Measurements from ENCODE around the gene EIF3J.
A peak's percentile ranks its signal among the peaks of the same experiment; 100 is the strongest.
"Not testable (repeated sequence)": the region's sequence is repeated elsewhere in the genome, so short reads cannot be mapped to it uniquely, and the experiment has no call there.

Gene EIF3J, protein sequence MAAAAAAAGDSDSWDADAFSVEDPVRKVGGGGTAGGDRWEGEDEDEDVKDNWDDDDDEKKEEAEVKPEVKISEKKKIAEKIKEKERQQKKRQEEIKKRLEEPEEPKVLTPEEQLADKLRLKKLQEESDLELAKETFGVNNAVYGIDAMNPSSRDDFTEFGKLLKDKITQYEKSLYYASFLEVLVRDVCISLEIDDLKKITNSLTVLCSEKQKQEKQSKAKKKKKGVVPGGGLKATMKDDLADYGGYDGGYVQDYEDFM

DNA sequence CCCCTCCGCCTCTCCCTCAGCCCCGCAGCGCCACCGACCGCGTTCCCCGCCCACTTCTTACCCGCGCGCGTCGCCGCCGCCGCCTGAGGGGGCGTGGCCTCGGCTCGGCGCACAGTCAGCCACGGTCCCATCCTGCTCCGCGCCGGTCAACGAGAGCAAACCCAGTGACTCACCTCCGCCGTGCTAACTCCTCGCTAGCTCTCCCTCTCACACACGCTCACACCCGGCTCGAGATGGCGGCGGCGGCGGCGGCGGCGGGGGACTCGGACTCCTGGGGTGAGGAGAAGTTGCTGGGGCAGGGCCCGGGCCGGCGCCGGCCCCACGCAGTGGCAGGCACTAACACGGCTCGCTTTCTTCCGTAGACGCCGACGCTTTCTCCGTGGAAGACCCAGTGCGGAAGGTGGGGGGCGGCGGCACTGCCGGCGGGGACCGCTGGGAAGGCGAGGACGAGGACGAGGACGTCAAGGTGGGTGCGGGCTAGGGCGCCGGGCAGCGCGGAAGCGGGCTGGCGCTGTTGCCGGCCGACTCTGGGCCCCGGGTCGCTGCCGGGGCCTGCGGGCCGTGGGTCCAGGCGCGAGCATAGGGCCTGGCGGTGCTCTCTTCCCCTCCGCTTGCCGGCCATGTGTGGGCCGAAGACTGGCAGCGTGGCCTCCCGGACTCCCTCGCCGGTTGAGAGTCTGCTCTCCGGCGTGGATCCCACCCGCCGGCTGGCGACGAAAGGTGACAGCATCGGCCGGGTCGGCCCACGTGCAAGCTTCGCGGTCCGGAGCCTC lies at the start of gene EIF3J:
EIF3J (plus strand) TSS at position 186 of the 773 bp plus-strand sequence; CDS start at position 234, 48 bp downstream.
- DNase-seq, result peak; percentile 96

DNA sequence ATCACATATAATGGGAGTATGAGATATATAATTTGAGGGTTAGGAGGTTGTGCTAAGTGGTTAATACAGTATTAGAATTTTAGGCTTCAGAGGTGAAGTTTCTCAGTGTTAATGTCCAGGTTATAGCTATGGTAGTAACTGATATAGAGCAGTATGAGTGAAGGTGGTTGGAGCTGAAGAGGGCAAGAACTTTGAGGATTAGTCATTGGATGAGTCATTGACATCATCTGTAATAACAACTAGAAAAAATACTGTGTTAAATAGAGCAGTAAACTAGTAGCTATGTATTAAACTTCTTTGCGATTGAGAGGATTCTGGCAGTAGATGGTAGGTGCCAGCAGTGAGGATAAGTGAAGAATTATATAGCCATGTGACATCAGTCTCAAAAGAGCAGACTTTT lies 47.5 kb upstream of the EIF3J start:
- peak; percentile 64 for DNase-seq

DNA sequence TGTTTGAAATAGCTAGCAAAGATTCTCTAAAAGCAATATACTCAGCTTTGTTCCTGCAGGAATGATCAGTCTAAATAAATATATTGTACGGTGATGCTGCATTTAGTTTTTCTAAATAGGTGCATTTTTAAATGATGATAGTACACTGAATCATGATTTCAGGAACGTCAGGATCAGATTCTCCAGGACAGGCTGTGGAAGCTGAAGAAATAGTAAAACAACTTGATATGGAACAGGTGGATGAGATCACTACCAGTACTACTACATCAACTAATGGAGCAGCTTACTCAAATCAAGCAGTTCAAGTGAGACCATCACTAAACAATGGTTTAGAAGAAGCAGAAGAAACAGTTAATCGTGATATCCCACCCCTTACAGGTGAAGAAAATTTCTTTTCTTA lies 46.3 kb upstream of the EIF3J start:
- no peak for DNase-seq

DNA sequence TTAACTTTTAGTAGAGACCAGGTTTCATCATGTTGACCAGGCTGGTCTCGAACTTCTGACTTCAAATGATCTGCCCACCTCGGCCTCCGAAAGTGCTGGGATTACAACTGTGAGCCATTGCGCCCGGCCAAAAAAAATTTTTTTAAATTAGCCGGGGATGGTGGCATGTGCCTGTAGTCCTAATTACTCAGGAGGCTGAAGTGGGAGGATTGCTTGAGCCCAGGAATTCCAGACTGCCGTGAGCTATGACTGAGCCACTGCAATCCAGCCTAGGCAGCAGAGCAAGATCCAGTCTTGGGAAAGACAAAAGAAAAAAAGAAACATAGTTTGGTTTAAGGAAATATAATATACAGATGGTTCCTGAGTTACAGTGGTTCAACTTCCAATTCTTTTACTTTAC lies 44.9 kb upstream of the EIF3J start:
- no peak for DNase-seq

DNA sequence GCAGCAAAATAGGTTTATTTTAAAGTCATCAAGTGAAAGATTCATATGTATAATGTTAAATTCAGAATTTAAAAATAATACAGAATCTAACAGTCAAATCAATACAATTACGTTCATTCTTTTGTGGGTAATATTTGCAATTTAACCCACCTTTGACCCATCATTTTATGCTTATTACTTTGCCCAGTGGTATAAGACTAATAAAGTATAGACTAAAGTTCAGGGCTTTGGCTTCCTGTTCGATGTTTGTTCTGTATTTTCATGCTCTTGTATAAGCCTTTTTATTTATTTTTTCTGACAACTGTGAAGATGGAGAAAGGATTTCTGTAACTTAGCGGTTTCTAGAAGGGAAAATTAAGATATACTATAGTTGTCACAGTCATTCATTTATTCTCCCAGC lies 44.3 kb upstream of the EIF3J start:
- no peak for DNase-seq

DNA sequence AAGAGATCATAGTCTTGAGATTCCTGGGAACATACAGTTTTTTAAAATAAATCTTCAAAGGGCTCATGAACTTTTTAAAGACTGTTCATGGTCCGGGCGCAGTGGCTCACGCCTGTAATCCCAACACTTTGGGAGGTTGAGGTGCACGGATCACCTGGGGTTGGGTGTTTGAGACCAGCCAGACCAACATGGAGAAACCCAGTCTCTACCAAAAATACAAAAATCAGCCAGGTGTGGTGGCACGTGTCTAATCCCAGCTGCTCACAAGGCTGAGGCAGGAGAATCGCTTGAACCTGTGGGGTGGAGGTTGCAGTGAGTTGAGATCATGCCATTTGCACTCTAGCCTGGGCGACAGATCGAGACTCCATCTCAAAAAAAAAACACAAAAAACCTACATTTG lies 41.4 kb upstream of the EIF3J start:
- no peak for DNase-seq

DNA sequence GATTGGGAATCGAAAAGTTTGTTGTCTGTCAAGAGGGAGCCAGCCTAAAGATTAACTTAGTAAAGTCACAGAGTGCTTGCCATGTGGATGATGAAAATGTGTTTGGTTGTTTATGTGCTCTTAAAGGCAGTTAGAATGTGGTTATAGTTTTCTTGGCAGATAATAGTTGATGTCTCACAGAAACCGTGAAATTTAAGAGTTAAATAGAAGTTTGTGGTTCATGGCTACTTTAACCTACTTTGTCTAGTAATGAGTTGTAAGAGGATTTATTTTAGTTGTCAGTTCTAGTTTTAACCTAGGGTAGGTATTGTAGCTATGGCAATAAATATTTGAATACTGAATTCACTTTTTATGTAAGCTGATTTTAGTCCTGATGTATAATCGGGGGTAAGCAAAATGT lies 36.4 kb upstream of the EIF3J start:
- DNase-seq, result peak; percentile 66

DNA sequence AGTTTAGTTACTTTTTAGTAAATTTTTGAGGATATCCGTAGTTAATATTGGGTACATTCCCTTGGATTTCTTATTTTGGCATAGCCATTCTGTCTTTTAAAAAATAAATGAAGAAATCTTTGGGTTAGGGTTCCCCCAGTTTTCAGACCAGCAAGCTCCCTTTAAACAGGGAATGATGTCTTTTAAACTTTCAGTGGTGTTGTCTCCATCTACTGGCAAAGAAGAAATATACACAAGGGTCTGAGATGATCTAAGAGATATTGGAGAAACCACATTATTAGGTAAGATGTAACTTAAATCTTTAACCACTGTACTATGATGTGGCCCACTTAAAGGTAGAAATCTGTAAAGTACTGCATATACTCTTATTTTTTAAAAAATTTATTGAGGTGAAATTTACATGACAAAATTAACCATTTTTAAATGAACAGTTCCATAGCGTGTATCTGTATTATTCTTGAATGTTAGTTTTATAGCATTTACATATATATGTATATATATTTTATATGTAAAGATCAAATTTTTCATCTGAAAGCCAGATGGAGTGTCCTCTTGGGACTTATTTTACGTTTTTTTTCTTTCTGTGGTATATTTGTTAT lies 35.1 kb upstream of the EIF3J start:
- peak; percentile 53 for DNase-seq

DNA sequence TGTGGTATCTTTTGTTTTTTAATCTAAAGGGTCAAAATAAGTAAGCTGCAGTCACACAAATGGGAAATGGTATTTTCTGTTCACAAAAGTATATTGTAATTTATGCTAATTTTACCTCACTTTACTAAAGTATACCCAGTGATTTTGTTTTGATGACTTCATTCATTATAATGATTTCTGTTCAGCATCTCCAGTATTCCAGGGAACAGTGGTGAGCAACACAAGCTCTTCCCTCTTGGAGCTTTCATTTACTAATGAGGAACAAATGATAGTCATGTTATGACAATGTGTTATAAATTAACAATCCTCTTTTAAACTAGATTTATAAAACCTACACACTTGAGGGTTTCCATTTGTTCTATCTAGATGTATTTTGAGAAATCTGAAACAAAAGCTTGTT lies 20.5 kb upstream of the EIF3J start:
- DNase-seq, result no peak

DNA sequence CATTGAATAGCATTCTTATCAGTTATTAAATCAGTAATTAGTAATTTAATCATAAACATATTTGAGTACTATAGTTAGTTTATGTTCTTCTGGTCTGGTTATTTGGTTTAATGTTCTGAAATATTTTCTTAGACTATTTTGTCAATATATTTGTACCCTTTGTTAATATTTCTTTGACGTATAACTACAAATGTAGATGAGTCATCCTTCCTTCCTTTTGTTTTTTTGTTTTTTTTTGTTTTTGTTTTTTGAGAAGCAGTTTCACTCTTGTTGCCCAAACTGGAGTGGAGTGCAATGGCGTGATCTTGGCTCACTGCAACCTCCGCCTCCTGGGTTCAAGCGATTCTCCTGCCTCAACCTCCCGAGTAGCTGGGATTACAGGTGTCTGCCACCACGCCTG lies 17.4 kb upstream of the EIF3J start:
- DNase-seq, result no peak

DNA sequence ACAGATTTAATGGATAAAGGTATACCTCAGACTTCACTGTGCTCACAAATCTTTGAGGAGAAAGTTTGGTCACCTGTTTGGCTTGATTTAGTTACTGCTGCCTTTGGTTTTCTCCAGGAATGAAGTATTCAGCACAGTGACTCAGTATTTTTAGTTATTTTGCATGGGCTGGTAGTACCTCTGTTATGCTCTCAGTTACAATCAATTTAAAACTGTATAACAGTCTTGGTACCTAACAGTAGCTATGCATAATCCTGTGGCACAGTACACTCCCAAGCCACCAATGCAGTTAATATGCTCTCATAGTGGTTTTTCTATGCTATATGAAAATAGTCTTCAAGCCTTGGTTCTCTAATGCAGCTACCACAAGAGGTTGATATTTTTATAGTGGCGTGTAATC lies 11.9 kb upstream of the EIF3J start:
- DNase-seq, result no peak

DNA sequence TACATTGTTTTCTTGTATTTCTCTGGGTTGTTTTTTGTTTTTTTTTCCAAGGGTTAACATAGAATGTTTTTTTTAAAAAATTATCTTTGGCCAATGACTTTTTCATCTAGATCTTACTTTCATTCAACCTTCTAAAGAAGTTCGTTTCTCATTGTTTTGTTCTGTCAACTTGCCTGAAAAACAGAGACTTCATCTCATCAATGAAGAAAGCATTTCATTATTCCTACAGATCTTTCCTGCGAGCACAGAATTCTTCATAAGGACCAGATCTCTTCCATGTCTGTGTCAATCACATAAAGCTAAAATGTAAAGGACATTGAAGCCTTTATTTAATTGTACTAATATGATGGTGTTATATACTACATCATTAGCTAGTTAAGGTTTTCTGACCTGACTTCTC lies 9.7 kb upstream of the EIF3J start:
- DNase-seq, result no peak

DNA sequence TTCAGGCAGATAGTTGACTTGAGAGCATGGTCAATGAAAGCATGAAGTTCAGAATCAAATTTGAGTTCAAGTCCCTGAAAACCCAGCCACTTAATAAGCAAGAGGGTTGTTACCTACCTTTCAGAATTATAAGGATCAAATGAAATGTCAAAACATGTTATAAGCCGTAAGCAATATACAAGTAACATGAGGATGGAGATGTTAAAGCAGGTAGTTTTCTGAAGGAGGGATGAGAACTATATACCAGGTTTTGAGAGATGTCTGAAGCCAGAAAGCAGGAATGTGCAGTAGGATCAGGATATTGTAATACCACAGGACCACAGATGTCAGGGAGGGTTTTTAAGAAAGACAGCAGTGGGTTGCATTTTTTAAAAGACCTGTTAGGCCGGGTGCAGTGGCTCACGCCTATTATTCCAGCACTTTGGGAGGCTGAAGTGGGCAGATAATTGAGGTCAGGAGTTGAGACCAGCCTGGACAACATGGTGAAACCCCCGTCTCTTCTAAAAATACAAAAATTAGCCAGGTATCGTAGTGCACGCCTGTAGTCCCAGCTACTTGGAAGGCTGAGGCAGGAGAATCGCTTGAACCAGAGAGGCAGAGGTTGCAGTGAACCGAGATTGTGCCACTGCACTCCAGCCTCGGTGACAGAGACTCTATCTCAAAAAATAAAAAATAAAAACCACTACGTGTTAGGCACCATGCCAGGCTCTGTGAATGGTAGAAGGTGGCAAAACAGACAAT lies 6.9 kb upstream of the EIF3J start:
- DNase-seq, result no peak

DNA sequence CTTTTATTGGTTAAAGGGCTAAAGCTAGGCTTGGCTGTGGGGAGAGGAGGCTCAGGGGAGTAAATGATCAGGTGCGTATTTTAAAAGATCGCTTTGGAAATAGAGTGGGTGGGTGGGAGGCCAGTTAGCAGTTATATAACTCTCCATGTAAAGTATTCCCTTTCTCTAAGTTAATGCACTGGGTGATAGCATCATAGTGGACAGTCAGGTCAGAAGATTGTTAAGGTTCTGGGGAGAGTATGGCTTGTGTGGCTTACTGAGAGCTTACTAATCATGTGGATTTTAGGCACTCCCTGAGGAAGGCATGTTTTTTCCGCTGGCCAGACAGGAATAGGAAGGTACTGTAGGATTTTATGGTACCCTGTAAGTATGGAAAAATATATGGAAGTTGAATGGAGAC lies 6.3 kb upstream of the EIF3J start:
- no peak for DNase-seq

DNA sequence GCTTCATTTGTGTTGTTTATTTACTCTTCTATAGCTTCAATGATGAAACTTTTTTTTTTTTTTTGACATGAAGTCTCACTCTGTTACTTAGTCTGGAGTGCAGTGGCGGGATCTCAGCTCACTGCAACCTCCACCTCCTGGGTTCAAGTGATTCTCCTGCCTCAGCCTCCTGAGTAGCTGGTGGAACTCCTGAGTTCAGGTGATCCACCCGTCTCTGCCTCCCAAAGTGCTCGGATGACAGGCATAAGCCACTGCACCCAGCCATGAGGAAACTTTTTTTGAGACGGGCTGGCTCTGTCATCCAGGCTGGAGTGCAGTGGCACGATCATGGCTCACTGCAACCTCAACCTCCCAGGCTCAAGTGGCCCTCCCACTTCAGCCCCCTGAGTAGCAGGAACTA lies 4.7 kb upstream of the EIF3J start:
- DNase-seq, result not testable (repeated sequence)

DNA sequence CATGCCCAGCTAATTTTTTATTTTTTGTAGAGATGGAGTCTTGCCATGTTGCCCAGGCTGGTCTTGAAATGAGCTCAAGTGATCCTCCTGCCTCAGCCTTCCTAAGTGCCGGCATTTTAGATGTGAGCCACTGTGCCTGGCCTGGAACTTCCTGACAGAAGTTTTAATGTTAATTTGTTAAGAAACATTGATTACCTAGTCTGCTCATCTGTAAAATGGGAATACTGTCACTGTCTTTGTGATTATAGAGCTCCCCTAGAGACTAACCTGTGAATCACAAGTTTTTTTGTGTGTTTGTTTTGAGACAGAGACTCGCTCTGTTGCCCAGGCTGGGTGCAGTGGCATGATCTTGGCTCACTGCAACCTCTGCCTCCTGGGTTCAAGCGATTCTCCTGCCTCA lies 4.3 kb upstream of the EIF3J start:
- peak; percentile 14 for DNase-seq

DNA sequence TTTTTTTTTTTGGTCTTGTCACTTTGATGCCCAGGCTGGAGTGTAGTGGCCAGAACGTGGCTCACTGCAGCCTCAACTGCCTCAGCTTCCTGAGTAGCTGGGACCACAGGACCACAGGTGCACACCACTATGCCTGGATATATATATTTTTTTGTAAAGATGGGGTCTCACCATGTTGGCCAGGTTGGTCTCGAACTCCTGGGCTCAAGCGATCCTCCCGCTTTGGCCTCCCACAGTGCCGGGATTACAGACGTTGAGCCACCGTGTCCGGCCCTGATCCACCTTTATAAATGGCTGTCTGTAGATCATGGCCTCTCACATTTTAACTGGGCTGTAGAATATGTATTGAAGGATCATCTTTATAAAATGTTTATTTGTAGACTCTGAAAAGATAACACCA lies 1.9 kb upstream of the EIF3J start:
- no peak for DNase-seq

DNA sequence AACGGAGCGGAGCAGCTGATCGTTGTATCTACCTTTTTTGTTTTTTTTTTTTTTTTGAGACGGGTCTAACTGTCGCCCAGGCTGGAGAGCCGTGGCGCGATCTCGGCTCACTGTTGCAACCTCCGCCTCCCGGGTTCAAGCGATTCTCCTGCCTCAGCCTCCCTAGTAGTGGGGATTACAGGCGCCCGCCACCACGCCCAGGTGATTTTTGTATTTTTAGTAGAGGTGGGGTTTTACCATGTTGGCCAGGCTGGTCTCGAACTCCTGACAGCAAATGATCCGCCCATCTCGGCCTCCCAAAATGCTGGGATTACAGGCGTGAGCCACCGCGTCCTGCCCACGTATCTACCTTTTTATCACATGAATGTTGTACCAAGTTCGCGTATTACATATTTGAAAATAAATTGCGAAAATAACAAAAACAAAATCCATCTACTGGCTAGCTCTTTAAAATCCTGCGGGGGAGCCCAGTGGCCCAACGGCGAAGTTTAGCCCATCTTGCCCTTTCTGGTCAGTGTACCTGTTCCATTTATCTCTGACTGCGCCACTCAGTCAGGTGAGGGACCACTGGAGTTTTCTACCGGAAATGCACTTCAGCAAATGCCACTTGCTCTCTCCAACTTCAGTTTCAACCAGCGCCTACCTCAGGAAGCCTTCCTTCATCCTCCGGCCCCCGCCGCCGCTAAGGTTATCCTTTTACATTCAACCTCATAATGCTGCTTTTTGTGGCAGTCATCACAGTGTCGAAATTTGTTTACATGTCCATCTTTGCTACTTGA lies 1.2 kb upstream of the EIF3J start:
- peak; percentile 16 for DNase-seq

DNA sequence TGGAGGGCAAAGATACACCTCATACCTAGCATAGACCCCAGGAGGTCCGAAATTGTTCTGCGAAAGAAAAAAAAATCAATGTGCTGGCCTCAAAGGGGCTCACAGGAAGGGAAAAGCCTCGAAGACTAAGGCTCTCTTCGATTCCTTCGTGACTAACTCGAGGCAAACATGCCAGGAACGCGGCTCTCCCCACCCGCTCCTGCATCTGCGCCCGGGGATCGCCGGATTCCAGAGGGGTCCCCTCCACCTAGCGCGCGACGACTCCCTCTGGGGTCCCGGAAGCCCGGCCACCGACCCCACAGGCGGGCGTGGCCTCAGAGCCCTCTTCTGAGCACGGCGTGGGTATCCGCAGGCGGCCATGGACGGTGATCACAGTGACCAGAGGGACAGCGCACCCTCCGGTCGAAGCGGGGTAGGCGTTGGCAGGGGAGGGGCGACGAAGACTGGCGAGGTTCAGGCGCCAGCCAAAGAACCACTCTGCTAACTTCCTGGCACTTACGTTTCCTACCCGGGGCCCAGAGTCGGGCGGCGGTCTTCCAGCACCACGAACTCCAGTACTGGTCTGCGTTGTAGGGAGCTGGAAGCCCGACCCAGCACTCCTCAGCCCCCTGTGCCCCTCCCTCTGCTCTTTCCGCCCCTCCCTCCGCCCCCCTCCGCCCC lies 515 bp upstream of the EIF3J start:
- DNase-seq, result no peak

DNA sequence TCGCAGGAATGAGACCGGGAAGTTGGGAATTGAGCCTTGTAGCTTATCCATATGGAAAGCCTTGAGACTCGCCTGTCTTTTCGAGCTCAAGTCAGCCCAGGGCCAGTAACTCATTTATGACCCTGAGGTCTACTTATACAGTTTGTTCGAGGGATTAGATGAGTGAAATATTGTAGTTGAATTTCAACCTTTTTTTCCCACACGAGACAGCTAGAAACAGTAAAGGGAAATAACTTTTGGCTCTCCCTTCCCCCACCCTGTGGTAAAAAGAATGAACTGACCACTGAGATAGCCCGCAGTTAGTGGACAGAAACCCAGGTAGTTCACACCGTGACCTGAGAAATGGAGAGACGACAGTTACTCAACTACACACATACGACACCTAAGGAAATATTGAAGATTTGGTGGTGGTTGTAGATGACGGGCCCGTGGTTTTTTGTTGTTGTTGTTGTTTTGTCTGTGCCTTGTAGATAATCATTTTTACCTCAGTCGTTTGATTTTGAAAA lies 841 bp downstream of the EIF3J start:
- DNase-seq, result peak; percentile 28

DNA sequence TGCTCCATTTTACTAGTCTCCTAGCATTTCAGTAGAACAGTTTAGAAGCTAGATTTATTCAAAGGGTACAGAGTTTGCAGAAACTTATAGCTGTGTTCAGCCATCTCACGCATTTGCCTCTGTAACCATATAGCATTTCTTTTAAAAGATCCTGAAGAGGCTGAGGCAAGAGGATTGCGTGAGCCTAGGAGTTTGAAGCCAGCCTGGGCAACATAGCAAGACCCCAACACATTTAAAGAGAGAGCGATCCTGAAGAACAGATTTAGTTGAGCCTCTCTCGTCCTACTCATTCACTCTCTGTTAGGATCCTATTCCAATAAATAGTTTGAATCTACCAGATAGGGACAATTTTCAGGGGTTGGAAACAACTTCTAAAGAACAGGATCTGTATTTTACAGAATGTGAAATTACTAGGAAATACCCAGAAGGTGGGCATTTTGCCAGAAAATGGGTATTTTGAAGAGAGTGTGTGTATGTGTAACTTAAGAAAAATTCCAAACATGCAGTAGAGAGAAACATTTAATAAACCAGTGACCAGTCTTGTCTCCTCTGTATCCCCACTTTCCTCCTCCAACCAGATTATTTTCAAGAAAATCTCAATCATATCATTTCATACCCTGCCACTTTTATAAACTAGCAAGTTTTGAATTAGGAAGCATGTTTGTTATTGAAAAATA lies 4.5 kb downstream of the EIF3J start:
- DNase-seq, result no peak

Measured in activated CD4-positive, alpha-beta T cell treated with anti-CD3 and anti-CD28 coated beads, Interleukin-2, amount 50 U/mL, for 16 hours (primary cell).